Effector CD8-positive, alpha-beta T cell (primary cell): ENCODE measurements around the gene FAM170A.

Experiments used
- DNase-seq: peaks from one replicate; lab custom pipeline; 2025; lab: John Stamatoyannopoulos, UW
- total RNA-seq, 4 experiments: gene quantifications; one replicate each; lab custom pipeline; 2026; lab: John Stamatoyannopoulos, UW

Gene FAM170A, protein sequence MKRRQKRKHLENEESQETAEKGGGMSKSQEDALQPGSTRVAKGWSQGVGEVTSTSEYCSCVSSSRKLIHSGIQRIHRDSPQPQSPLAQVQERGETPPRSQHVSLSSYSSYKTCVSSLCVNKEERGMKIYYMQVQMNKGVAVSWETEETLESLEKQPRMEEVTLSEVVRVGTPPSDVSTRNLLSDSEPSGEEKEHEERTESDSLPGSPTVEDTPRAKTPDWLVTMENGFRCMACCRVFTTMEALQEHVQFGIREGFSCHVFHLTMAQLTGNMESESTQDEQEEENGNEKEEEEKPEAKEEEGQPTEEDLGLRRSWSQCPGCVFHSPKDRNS
- 0 to 0.27 (median 0) reads per million in 4 experiments for total RNA-seq

DNA sequence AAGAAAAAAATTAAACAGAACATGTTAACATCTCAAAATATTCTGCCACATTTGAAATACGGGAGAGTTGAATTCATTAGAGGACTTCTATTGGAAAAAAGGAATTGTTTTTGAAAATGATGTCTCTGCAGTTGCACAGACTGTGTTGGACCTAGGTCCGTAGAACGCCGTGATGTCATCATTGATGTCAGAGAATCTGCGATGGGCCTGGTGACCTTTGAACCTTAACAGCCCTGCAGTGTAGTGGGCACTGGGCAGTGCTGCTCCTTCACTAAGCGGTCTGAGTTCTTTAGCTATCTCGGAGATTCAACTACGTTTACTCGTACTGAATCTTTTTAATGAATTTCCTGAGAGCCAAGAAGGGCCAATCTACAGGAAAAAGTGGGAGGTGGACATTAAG lies at the start of gene FAM170A:
FAM170A (plus strand) TSS at position 220 of the 400 bp plus-strand sequence. CDS start 211 bp downstream, outside the sequence.
- no peak for DNase-seq

DNA sequence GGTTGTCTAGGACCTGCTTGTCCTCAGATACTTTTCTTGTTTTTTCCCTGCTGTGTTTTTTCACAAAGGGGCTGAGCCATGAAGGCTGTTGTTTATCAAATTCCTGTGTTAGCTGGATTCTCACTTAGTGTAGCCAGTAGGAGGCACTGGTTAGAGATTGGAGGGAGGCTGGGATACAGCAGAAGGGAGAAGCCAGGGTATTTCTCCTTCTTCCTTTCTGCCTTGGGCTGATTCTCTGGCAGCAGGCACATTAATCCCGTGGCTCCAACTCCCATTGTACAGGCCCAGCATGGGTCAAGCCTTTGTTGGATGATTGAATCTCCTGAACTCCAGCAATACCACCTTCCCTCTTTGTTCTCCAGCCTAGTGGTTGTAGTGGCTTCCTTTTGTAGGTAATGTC lies 46.4 kb upstream of the FAM170A start:
- DNase-seq = no peak

DNA sequence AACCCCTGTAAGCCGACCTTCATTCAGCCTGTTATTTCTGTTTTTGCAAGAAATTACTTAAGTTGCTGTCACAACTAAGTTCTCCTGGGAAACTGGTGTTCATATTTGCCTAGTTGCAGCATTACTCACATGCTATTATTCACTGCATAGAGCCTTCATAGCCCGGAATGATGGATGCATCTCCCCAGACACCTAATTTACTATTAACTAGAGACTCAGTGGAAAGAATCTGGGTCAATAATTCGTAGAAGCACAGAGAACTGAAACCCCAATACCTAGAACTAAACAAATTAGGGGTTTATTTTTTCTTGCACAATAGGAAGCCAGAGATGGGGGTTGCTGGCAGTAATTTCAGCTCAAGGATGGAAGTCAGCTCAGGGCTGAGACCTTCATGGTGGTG lies 45.7 kb upstream of the FAM170A start:
- DNase-seq = no peak

DNA sequence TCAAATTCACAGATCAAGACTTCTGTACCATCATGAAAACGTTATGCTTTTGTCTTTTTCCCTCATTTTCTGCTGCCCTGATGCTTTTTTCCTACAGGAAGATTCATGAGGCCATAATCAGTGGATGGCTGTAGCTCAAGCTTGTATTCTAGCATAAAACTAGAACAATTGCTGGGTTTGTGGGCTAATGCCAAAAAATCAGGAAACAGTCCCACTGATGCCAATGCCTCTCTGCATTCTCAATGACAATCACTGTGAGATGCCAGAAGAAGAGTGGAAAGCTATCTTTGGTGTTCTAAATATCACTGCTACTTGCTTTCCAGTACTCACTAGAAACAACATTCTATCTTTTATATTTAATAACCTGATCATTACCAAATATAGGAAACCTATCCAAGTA lies 33.3 kb upstream of the FAM170A start:
- DNase-seq = no peak

DNA sequence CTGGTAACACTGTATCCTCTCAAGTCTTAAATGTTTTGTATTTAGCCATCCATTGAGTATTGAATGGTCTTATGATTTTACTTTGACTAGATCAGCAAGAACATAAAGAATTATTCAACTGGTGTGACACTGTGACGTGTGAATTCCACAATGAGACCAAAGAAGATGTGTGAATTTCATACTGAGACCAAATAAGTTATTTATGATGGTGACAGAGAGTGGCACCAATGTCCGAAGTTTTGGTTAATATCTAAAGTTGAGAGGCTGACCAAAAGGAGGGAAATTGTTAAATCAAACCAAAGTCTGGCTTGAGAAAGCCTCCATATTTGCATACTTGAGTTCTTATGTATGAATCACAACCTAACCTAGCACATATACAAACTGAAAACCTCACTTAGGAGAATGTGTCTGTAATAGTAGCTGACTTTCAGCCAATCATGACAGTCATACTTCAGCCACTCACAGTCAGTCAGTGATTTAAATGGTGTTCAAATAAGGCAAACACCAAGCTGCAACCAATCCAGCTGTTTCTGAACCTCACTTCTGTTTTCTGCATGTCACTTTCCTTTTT lies 31.5 kb upstream of the FAM170A start:
- no peak for DNase-seq

DNA sequence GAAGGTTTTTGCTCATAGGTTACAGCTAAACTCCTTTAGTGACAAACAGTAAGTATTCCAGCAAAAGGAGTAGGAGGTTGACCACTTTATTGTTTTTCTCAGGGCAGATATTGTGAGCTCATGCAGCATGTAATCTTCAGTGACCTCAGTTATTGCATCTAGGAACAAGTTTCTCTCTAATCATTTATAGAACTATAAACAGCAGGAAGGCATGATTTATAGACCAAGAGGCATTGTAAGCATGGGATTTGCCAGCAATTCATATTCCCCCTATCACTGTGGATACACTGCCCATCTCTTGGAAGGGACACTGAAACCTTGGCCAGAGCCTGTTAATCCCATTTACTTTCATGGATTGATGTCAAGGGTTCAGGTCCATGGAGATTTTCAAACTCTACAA lies 15.4 kb upstream of the FAM170A start:
- no peak for DNase-seq

DNA sequence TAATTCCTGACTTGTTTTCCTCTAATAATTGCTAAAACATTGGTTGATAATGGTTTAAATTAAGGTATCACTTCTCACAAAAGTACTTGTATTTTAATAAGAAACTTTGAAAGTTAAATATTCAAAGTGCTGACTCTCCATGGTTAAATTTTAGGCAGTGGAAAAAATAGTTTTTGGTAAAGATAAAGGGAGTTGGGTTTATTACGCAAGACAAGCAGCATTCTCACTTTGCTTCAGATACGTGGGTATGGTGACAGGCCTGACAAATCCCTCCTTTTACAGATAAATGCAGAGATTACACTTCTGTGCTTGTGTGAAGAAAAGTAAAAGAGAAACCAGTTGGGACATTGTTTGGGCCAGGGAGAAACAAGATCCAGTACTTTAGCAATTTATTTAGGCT lies 14.5 kb upstream of the FAM170A start:
- DNase-seq = no peak

DNA sequence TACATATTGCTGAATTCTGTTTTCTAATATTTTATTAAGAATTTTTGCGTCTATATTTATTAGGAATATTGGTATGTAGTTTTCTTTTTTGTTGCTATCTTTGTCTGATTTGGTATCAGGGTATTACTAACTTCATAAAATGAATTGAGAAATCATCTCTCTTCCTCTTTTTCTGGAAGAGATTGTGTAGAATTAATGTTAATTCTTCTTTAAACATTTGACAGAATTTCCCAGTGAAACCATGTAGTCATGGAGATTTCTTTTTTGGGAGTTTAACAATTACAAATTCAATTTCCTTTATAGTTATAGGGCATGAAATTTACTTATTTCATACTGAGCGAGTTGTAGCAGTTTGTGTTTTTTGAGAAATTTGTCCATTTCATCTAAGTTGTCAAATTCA lies 3.3 kb upstream of the FAM170A start:
- no peak for DNase-seq

DNA sequence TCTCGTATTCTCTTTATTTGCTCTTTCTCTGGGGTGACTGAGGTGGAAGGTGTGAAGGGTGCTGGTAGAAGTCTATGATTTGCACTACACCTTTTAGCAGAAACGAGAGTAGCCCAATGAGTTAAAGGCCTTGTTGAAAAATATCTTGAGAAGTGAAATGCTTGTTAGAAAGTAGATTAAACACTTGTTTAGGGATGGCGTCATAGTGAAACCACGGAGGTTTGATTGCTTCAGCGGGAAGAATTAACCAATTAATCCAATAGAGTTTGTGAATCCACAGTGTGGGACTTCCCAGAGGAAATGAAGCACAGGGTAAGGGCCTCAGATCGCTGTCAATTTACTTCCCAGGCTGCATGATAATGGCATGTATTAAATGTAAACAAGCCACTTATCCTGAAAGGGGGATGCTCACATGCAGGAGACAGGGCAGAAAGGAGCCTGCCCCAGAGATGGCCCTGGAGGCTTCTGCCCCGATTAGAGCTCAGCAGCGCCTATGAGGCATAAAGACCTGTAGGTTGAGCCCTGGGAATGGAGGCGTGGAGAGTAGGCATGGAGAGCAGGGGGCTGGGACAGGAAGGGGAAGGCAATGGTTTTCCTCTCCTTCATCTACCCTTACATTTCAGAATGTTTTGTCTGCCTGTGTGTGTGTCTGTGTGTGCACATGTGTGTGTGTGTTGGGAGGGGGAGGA lies 1.5 kb downstream of the FAM170A start:
- no peak for DNase-seq

DNA sequence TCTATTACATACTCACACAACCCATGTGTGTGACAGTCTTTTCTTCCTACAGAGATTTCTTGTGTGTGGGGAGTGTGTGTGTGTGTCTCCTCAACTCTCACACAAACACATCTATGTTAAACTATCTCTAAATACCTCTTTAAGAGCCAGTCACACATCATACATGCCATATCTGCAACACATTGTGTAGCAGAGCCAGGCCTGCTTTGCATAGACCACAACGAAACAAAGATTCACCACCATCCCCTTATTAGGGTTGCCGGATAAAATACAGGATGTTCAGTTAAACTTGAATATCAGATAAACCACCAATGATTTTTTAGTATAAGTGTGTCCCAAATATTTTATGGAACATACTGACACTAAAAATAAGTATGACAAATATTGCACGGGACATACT lies 2.3 kb downstream of the FAM170A start:
- DNase-seq = no peak

DNA sequence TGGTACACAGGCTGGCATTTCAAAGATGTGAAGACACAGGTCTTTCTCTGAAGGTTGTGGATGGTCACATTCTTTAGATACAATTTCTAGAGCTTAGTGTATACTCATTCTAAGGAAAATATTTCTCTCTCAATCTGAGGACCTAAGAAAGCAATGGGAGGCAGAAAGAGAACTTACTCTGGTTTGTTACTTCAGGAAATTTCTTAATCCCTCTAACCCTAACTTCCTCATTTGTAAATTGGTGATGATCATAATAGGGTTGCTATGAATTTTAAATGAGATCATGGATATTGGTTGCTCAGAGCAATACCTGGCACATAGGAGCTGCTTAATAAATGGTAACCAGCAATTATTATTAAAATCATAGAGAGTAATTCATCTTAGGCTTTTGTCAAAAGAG lies 22.1 kb downstream of the FAM170A start:
- no peak for DNase-seq

DNA sequence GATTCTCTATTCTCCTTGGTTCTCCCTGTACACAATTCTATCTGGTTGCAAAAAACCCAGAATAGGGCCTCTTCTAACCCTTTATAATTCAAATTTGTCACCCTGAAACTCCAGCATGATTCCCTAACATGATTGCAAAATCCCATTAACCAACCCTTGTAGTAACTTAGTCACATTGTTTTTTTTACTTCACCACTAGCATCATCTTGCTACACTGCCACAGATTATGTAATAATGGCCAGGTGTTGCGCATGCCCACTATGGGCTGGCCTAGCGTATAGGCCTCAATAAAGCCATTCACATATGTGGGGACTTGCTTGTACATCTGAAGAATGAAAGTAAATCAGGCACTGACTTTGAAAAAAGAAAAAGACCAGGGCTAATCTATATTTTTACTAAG lies 25.7 kb downstream of the FAM170A start:
- DNase-seq = no peak

DNA sequence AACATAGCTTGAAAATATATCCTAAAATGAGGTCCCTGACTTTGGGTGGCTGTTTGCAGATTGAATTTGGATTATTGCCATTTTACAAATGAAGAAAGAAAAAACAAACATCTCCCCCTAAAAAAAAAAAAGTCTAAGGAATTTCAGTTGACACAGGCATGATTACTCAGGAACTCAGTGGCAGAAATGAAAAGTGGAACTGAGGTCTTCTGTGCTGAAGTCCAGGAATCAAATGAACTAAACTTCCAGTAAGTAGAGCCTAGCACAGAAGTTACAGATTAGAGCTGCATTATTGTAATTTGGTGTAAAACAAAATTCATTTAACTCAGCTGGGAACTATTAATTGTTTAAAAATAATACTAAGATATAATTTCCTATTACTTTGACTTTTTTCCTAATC lies 26.7 kb downstream of the FAM170A start:
- no peak for DNase-seq

DNA sequence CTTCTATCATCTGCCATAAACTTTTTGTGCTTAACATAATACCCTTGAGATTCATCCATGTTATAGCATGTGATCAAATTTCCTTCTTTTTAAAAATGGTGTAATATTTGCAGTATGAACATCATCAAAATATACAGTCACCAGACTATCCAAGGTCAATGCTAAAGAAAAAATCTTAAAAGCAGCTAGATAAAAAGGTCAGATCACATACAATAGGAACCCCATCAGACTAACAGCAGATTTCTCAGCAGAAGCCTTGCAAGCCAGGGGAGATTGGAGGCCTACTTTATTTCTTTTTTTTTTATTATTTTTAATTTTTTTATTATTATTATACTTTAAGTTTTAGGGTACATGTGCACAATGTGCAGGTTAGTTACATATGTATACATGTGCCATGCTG lies 37.2 kb downstream of the FAM170A start:
- DNase-seq = no peak

DNA sequence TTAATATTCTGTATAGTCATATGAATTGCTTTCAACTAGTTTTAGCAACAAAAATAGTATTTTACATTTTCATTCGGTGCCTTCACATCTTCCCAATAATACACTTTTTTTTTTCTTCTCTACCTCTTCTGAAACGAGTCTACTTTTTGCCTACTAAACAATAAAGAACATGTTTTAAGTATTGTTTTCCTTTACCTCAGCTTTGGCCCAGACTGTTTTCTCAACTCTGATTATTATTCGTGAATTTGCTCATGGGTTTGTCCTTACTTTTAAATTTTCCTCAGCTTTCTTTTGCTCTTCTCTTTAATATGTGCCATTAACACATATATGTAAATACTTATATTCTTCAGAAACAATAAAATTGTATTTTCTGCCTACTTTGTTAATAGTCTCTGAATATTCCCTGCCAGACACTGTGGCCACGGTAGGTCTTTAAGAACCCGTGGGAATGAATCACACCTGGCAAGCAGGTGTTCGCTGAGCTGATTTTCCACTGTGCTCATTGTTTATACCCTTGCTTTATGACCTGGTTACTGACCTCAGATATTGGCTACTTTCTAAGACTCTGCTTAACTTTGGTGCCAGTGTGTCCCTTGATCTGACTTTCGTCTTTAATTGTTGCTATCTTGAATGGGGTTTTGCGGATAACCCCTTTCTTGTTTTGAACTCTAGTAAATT lies 49.1 kb downstream of the FAM170A start:
- no peak for DNase-seq

DNA sequence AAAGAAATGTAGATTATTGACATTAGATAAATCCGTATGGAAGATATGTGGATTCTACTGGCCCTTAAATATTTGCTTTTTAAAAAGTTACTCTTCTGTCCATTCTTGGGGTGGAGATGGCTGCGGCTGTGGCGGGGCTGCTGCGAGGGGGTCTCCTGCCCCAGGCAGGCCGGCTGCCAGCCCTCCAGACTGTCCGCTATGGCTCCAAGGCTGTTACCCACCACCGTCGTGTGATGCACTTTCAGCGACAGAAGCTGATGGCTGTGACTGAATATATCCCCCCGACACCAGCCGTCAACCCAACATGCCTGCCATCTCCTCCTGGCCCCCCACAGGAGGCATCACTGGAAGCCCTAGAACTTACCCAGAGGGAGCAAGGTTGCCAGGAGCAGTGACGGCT lies 50.7 kb downstream of the FAM170A start:
- no peak for DNase-seq

DNA sequence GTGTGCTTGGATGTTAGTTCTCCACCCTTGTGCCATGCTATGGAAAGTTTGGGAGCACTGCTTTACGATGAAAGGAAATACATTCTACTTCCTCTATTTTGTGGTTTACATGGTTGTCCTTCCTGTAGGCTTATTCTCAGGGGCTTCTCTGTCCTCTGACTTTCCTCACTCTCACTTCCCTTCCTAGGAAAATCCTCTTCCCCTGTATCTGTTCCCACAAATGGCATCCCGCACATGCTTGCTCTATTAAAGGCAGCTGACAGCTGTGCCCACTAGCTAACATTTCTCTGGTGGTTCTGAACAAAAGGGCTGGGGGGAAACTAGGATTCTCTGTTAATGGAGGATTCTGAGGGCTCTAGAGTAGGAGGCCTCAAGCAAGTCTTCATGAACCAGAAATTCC lies 52.4 kb downstream of the FAM170A start:
- no peak for DNase-seq

DNA sequence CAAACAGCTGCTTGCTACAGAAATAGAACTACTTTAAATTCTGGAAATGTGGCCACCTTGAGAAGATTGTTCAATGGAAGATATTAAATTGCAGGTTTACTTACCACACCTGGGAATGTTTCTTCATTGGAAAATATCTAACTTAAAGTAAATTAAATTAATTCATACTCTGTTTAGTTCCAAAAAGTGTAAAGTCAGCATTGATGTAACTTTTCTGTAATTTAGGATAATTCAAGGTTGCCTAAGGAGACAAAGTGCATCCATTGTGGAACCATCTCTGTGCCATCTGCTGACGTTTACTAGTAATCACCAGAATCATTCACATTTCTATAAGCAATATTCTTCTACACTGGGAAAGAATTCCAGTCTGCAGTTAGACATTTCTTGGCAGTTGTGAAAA lies 53.0 kb downstream of the FAM170A start:
- no peak for DNase-seq
